ENCODE measurements around the gene PLEKHG2.
"Not testable (repeated sequence)": the region's sequence is repeated elsewhere in the genome, so short reads cannot be mapped to it uniquely, and the experiment has no call there.

PLEKHG2 gene

DNA sequence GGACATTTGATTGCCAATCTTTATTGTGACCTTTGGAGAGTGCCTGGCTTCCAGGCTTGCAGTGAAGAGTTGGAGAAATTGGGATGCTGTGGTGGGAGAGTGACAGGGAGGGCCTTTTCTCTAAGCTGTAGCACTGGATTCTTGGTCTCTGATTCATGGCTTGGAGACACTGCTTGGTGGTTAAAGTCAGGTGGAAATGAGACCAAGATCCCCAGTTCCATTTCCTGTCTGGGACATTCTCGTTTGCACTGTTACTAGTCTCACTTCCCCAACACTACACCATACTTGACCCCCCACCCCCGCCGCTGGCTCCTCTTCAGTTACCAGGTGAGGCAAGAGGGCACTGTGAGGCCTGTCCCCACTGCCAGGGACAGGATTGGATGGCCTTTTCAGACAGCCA, 35.8 kb downstream of the PLEKHG2 start:
- no peak for DNase-seq

DNA sequence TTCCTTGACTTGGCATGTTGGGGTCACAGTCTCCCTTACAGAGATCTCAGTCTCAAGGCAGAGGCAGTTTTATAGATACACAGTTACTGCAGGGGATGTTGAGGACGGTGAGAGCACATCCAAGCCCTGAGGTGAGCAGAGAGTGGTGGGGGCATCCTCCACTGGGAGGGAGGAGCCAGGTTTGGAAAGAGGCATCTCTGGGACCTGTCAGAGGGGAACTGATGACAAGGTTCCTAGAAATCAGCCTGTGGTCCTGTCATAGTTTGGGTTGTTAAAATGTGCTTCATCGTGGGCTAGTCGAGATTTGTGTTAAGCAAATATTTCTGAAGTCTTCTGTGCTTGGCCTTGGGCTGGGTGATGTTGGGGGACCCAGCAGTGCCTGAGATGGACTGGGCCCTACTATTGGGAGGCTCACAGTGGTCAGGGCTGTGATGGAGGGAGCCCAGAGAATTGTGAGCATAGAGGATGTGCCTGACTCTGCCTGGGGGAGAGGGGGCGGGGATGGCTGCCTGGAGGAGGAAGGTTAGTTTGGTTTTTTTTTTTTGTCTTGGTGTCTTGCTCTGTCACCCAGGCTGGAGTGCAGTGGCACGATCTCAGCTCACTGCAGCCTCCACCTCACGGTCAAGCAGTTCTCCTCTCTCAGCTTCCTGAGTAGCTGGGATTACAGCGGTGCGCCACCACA, 36.8 kb downstream of the PLEKHG2 start:
- no peak for DNase-seq

DNA sequence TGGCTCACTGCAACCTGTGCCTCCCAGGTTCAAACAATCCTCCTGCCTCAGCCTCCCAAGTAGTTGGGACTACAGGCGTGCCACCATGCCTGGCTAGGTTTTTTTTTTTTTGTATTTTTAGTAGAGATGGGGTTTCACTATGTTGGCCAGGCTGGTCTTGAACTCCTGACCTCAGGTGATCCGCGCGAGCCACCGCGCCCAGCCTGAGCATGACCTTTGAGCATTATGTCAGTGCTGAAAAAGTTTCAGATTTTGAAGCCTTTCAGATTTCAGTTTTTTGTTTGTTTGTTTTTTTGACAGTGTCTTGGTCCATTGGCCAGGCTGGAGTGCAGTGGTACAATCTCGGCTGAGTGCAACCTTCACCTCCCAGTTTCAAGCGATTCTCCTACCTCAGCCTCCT, 38.8 kb downstream of the PLEKHG2 start:
- not testable (repeated sequence) for DNase-seq

DNA sequence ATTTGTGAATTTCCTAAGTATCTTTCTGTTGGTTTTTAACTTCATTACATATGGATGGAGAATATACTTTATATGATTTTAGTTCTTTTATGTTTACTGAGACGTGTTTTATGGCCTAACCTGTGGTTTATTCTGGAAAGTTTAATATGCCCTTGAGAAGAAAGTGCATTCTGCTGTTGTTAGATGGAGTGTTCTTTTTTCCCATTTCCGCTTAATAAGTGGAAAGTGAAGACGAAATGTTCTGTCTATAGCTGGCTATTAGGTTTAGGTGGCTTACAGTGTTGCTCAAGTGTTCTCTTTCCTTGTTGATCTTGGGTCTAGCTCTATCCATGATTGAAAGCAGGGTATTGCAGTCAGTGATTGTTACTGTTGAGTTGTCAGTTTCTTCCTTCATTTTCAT, 50.9 kb downstream of the PLEKHG2 start:
- DNase-seq: no peak

DNA sequence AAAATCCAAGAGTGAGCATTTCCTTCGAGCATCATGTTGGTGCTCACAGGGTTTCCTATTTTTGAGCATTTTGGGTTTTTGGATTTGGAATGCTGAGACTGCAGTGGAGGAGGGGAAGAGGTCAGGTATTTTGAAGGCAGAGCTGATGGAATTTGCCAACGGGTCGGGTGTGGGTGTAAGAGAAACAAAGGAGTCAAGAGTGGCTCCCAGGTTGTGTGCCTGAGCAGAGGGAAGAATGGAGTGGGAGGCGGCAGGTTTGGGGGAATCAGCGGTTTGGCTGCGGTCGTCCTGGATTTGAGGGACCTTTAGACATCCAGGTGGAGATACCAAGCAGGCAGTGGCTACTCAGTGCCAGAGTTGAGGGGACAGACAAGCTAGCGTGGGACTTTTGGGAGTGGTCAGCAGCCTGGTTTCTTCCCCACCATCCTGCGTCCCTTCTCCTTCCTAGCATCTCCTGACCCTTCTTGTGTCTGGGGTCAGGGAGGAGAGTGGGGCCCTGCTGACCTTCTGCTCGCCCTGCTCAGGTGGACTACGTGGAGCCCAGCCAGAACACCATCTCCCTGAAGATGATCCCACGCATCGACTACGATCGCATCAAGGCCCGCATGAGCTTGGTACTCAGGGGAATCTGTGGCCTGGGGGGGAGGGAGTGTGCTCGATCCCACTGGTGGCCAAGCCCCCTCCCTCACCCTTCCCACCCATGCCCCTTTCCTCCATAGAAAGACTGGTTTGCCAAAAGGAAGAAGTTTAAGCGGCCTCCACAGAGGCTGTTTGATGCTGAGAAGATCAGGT, 53.7 kb downstream of the PLEKHG2 start:
- DNase-seq: no peak

DNA sequence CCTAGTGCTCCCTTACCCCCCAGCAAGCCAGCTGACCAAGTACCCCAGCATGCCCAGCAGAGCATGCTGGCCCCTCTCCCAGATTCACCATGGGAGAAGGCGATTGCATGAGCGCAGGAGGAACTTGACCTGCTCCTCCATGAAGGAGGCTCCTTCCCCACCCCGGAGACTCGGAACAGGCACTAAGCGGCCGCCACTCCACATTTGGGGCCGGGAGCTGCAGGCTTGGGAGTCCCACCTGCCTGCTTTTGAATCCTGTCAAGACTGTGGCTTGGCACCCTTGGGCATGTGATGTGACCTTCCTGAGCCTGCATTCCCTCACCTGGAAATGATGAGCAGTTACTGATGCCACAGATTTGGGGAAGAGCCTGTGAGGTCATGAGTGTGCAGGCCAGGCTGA, 55.5 kb downstream of the PLEKHG2 start:
- DNase-seq: no peak

DNA sequence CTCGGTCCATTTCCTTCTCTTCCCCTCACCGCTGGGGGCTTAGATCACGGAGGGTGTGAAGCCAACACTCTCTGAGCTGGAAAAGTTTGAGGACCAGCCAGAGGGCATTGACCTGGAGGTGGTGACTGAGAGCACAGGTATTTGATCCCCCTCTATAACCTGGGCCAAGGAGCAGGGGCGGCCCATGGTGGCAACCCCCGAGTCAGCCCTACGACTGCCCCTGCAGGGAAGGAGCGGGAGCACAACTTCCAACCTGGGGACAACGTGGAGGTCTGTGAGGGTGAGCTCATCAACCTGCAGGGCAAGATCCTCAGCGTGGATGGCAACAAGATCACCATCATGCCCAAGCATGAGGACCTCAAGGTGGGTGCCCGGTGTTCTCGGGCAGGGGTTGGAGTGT, 56.6 kb downstream of the PLEKHG2 start:
- no peak for DNase-seq

DNA sequence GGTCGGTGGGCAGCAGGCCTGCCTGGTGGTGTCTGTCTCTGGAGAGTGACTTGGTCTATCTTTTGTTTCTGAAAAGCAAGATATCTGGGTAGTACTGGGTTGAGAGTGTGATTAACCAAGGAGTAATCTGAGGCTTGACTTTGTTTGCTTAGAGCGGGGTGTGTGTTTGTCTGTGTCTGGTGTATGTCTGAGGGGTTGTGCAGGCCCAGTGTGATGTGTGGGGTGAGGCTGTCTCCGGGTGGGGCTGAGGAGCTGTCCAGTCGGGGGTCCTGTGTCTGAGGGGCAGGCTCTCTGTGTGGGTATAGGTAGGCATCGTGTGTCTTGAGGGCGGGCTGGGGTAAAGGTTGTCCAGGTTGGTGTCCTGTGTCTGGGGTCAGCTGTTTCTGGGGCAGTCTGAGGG, 57.1 kb downstream of the PLEKHG2 start:
- no peak for DNase-seq

DNA sequence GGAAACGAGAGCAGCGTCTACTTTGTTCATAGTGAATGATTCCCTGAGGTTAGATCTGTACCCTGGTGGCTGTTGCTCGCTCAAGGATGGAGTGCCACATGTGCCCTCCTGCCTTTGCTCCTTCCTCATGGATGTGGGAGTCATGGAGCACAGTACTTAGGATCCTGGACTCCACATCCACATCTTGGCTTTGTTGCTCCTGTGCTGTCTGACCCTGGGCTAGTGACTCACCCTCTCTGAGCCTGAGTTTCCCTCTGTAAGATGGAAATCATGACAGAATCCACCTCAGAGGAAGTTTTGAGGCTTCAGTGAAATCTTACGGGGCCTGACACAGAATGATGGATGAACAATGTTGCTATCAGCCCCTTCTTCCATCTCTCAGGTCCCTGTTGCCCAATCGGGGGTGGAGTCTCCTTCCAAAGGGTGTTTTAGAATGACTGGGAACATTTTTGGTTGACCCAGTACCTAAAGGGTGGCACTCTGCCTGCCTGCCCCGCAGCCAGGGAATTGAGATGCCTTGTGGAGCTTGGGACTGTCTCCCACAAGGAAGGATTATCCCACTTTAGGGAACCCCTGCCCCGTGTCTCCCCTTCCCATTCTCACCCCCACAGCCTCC, 58.4 kb downstream of the PLEKHG2 start:
- DNase-seq: no peak

DNA sequence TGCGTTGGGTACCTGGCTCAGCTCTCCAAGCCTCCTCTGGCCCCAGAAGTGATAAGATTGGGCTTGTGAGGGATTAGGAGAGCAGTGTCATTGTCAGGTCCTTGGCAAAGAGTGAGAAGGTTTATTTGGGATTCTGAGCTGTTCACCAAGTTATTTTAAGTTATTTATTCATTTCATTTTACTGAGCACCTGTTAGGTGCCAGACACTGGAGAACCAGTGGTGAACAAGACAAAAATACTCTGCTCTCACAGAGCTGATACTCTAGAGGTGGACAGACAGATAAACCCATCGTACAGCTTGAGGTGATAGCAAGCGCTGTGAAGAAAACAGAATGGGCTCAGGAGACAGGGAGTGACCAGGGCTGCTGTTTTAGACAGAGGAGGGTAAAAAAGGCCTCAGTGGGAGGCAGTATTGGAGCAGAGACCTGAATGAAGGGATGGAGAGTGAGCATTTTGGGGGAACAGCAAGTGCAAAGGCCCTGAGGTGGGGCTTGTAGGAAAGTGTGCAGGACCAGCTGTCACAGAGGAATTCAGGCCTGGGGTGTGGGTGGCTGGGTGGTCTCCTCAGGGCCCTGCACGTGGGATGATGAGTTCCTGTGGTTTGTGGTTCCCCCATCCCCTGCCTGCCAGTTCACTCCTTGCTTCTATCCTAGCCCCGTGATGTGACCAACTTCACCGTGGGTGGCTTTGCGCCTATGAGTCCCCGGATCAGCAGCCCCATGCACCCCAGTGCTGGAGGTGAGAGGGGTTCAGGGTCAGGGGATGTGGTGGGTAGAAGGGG, 59.5 kb downstream of the PLEKHG2 start:
- no peak for DNase-seq

DNA sequence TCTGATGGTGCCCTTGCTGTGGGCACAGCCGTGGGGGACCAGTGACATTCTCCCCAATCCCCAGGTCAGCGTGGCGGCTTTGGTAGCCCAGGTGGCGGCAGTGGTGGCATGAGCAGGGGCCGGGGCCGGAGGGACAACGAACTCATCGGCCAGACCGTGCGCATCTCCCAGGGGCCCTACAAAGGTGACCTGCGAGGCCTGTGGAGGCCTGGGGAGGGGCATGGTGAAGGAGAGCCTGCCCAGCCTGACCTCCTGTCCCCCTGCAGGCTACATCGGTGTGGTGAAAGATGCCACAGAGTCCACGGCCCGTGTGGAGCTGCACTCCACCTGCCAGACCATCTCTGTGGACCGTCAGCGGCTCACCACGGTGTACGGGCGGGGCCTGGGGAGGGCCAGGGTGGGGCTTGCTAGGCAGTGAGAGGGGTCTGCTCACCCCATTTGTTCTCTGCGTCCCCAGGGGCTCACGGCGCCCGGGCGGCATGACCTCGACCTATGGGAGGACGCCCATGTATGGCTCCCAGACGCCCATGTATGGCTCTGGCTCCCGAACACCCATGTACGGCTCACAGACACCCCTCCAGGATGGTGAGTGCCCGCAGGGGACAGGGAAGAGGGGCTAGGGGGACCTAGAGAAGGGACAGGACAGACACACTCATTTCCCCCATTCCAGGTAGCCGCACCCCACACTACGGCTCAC, 60.4 kb downstream of the PLEKHG2 start:
- no peak for DNase-seq

DNA sequence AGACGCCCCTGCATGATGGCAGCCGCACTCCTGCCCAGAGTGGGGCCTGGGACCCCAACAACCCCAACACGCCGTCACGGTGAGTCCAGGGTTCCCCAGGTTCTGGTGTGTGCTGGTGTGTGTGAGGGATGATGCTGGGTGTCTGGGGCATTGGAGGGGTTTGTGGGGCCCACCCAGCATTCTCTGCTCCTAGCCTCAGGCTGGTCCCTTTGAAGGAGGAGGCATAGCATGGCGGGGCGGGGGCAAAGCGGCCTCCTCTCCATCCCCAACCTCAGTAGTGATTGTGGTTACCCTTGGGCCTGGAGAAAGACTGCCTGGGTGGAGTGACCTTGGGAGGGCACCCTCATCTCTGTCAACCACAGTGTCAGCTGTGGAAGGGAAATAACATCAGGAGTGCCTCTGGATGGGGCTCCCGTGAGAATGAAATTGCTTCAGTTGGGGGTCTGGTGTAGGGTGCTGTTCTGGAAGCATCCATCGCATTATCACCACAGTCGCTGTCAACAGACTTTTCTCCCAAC, 61.0 kb downstream of the PLEKHG2 start:
- no peak for DNase-seq

DNA sequence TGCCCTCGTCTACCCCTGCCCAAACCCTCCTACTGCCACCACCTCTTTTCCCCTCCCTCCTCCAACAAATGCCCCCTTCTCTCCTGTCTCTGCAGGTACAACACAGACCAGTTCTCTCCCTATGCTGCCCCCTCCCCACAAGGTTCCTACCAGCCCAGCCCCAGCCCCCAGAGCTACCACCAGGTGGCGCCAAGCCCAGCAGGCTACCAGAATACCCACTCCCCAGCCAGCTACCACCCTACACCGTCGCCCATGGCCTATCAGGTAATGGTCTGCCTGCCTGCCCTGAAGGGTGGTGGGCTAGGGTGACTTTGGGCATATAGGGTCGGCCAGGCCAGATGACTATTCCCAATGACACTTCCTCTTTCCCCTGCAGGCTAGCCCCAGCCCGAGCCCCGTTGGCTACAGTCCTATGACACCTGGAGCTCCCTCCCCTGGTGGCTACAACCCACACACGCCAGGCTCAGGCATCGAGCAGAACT, 61.7 kb downstream of the PLEKHG2 start:
- peak; percentile 70 to 78 for DNase-seq

DNA sequence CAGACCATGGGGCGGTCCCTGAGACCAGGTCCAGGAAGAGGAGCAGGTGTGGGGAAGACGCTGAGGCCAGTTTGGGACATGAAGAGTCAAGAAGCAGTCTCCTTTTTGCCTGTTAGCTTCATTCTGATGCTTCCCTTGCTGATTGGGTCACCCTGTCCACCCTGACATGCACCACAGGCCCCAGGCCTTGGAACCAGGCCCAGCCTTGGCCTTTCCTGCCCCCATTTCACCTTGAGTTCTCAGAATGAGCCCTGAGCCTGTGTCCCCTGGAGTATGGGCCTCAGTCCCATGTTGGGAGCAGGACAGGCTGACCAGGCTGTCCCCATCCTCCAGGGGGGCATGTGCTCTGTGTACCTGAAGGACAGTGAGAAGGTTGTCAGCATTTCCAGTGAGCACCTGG, 63.3 kb downstream of the PLEKHG2 start:
- DNase-seq: no peak
